ENCODE data around the gene COQ4.

DNA sequence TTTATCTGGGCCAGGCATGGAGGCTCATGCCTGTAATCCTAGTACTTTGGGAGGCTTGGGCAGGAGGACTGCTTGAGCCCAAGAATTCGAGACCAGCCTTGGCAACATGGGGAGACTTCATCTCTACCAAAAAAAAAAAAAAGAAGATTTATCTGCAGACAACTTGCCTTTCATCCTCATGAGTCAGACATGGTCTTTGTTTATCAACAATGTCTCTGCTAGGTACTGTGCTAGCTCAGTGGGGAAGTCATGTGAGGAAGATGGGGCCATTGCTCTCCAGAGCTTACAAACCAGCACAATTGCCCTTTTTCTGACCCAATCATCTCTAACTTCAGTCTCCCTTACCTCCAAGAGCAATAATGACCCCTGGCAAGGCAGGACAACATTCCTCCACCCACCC lies 50.1 kb downstream of the COQ4 start:
- TF ChIP-seq, protein P1, sequence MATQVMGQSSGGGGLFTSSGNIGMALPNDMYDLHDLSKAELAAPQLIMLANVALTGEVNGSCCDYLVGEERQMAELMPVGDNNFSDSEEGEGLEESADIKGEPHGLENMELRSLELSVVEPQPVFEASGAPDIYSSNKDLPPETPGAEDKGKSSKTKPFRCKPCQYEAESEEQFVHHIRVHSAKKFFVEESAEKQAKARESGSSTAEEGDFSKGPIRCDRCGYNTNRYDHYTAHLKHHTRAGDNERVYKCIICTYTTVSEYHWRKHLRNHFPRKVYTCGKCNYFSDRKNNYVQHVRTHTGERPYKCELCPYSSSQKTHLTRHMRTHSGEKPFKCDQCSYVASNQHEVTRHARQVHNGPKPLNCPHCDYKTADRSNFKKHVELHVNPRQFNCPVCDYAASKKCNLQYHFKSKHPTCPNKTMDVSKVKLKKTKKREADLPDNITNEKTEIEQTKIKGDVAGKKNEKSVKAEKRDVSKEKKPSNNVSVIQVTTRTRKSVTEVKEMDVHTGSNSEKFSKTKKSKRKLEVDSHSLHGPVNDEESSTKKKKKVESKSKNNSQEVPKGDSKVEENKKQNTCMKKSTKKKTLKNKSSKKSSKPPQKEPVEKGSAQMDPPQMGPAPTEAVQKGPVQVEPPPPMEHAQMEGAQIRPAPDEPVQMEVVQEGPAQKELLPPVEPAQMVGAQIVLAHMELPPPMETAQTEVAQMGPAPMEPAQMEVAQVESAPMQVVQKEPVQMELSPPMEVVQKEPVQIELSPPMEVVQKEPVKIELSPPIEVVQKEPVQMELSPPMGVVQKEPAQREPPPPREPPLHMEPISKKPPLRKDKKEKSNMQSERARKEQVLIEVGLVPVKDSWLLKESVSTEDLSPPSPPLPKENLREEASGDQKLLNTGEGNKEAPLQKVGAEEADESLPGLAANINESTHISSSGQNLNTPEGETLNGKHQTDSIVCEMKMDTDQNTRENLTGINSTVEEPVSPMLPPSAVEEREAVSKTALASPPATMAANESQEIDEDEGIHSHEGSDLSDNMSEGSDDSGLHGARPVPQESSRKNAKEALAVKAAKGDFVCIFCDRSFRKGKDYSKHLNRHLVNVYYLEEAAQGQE (IDR thresholded peaks at IDR 0.05; ENCODE audit: low read depth, low read length), result no peak
- TF ChIP-seq, protein P2, sequence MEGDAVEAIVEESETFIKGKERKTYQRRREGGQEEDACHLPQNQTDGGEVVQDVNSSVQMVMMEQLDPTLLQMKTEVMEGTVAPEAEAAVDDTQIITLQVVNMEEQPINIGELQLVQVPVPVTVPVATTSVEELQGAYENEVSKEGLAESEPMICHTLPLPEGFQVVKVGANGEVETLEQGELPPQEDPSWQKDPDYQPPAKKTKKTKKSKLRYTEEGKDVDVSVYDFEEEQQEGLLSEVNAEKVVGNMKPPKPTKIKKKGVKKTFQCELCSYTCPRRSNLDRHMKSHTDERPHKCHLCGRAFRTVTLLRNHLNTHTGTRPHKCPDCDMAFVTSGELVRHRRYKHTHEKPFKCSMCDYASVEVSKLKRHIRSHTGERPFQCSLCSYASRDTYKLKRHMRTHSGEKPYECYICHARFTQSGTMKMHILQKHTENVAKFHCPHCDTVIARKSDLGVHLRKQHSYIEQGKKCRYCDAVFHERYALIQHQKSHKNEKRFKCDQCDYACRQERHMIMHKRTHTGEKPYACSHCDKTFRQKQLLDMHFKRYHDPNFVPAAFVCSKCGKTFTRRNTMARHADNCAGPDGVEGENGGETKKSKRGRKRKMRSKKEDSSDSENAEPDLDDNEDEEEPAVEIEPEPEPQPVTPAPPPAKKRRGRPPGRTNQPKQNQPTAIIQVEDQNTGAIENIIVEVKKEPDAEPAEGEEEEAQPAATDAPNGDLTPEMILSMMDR (IDR thresholded peaks at IDR 0.05), result no peak
- TF ChIP-seq POLR2AphosphoS5 (IDR thresholded peaks at IDR 0.05; ENCODE audit: low read depth, low read length), result no peak
- TF ChIP-seq FOXJ3 (CRISPR knock-in tag; IDR thresholded peaks at IDR 0.05), result no peak
- TF ChIP-seq YY1 (IDR thresholded peaks at IDR 0.05; ENCODE audit: low read depth), result no peak
- no peak for TF ChIP-seq CHD2 (IDR thresholded peaks at IDR 0.05; ENCODE audit: low read length, partially characterized antibody)
- no peak for TF ChIP-seq RXRA (IDR thresholded peaks at IDR 0.05; ENCODE audit: borderline replicate concordance, low read depth)
- TF ChIP-seq RAD21 (IDR thresholded peaks at IDR 0.05; ENCODE audit: low read length), result no peak
- no peak for TF ChIP-seq EP300 (IDR thresholded peaks at IDR 0.05; ENCODE audit: borderline replicate concordance in 1 of 2, low read depth in 1 of 2, low read length in 1 of 2)
- no peak for TF ChIP-seq SIN3A (IDR thresholded peaks at IDR 0.05; ENCODE audit: borderline replicate concordance, low read depth, low read length)
- TF ChIP-seq, protein P3, sequence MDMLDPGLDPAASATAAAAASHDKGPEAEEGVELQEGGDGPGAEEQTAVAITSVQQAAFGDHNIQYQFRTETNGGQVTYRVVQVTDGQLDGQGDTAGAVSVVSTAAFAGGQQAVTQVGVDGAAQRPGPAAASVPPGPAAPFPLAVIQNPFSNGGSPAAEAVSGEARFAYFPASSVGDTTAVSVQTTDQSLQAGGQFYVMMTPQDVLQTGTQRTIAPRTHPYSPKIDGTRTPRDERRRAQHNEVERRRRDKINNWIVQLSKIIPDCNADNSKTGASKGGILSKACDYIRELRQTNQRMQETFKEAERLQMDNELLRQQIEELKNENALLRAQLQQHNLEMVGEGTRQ (IDR thresholded peaks at IDR 0.05; ENCODE audit: borderline replicate concordance, low read depth, low read length), result no peak
- no peak for TF ChIP-seq RCOR1 (IDR thresholded peaks at IDR 0.05; ENCODE audit: low read length)
- no peak for TF ChIP-seq GATA2 (CRISPR knock-in tag; IDR thresholded peaks at IDR 0.05)
- no peak for TF ChIP-seq JUND (IDR thresholded peaks at IDR 0.05)

Measured in SK-N-SH (cell line).